ENCODE measurements around the gene ARMC10. TPM values are rescaled to one million over a fixed set of nuclear protein-coding genes. Genes with fewer than 3 reads are reported as not detected.
A peak's percentile ranks its signal among the peaks of the same experiment; 100 is the strongest.
"Not testable (repeated sequence)": the region's sequence is repeated elsewhere in the genome, so short reads cannot be mapped to it uniquely, and the experiment has no call there.

Gene ARMC10
- polyA plus RNA-seq, 3 donors from 2014 or later: 35.4 to 37.3 (median 35.8) TPM

DNA sequence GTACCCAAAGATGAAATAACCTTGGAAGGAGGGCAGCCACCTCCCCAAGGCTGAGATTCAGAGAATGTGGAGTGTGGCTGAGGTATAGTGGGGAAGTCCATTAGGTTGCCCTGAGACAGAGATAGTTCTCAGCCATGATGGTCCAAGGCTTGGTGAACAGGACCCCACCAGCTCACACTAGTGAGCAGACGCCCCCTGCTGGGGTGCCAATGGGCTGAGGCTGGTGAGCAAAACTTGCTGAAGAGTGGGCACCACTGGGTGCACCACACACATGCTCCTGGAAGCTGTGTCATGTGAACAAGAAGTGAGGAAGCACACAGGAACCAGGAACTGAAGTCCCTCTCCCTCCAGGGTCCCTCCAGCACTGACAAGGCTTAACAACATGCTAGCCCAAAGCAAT, 9.3 kb upstream of the ARMC10 start:
- Mint-ChIP-seq H3K4me1 (no peaks in the 10 kb centered on the region), H3K9me3 (no peaks in the 10 kb centered on the region), H3K27me3 (ENCODE audit: low read depth in 3 of 3) (peaks cover 0 to 3% (median 0%) of the 10 kb centered on the region in 3 donors), H3K36me3 (no peaks in the 10 kb centered on the region), H3K27ac (no peak overlapping the region), H3K4me3 (no peak overlapping the region)
- peak in 2 of 3 donors; percentile 9 to 14 for DNase-seq

DNA sequence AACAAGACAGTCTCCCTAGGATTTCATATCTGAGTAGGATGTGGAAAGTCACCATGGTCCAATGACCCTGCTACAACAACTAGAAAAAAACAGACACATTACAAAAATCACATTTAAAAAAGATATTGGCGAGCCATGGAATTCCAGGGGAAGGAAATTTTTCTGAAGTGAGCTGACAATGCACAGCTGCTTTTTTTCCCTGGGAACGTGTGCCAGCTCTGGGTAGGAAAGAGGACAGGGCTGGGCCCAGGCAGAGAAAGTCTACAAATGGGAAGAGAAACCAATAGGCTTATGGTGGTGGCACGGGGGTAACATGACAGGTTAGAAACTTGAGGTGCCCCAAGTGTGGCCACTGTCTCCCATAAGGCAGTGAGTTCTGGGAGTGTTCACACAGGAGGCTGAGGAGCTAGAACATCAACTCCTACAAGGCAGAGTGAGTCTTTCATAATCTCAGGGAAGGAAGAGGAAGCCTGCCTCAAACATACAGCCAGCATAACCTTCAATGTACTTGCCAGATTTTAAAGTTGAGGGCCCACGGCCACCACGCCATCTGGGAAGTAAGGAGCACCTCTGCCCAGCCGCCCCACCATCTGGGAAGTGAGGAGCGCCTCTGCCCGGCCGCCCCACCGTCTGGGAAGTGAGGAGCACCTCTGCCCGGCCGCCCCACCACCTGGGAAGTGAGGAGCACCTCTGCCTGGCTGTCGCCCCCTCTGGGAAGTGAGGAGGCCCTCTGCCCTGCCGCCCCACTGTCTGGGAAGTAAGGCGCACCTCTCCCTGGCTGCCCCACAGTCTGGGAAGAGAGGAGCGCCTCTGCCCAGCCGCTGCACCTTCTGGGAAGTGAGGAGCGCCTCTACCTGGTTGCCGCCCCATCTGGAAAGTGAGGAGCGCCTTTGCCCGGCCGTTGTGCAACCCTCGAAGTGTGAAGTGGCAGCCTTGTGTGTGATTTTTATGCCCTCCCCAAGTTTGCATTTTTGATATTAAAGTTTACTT, 6.2 kb upstream of the ARMC10 start:
- no peak for DNase-seq
- H3K36me3 Mint-ChIP-seq: no peaks in the 10 kb centered on the region
- H3K4me1 Mint-ChIP-seq: peaks cover 0 to under 1% of the 10 kb centered on the region in 2 donors
- no peak overlapping the region for H3K4me3 Mint-ChIP-seq
- H3K27ac Mint-ChIP-seq: no peak overlapping the region
- peaks cover 0 to 3% (median 0%) of the 10 kb centered on the region in 3 donors for H3K27me3 Mint-ChIP-seq (ENCODE audit: low read depth in 3 of 3)
- H3K9me3 Mint-ChIP-seq: no peaks in the 10 kb centered on the region

DNA sequence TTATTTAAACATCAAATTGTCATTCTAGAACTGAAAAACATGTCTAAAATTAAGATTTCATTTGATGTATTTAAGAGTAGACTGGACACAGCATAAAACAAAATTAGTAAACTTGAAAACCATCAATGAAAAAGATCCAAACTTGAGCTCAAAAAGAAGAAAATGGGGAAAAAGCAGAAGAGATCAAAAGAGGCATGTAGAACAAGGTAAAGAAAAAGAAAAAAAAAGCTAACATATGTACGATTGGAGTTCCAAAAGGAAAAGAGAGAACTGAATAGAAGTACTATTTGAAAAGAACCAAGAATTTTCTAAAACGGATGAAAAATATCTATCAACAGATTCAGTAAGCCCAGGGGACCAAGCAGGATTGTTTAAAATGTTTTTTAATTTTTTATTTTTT, 3.9 kb upstream of the ARMC10 start:
- H3K4me3 Mint-ChIP-seq: no peak overlapping the region
- H3K27me3 Mint-ChIP-seq (ENCODE audit: low read depth in 3 of 3): peaks cover 0 to 8% (median 0%) of the 10 kb centered on the region in 3 donors
- H3K36me3 Mint-ChIP-seq: no peaks in the 10 kb centered on the region
- no peak overlapping the region for H3K27ac Mint-ChIP-seq
- H3K4me1 Mint-ChIP-seq: peaks cover 16 to 17% of the 10 kb centered on the region in 2 donors
- no peak for DNase-seq
- H3K9me3 Mint-ChIP-seq: no peaks in the 10 kb centered on the region

DNA sequence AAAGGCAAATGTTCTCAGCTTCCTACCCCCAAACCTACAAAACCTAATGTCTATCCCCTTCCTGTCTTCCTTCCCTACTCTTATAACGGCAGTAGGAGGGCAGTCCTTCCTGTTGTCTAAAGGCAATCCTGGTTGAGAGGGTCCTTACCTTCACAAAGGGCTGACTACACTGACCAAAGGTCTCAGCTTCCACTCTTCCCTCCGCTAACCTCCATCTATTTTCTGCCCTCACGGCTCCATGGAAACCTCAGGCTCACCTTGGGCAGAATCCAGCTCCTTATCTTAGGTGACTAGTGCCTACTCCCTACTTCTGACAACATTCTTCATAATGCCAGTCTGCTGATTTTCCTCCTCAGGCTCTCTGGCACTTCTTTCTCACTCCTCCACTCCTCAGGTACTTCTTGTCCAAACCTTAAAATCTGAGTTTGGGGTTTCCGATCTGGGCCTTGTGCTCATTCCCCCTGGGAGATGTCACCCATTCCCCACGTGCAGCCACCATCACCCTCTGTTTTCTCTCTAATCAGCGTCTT, 886 bp upstream of the ARMC10 start:
- Mint-ChIP-seq H3K27me3 (ENCODE audit: low read depth in 3 of 3) (peaks cover 0 to 5% (median 0%) of the 10 kb centered on the region in 3 donors), H3K9me3 (no peaks in the 10 kb centered on the region), H3K36me3 (peaks cover 0 to 3% (median 0%) of the 10 kb centered on the region in 3 donors), H3K27ac (peak overlapping the region; percentile 73 to 96 (median 93)), H3K4me3 (peak overlapping the region; percentile 88 to 95 (median 91)), H3K4me1 (peaks cover 22 to 30% of the 10 kb centered on the region in 2 donors)
- DNase-seq: peak in 1 of 3 donors; percentile 2

DNA sequence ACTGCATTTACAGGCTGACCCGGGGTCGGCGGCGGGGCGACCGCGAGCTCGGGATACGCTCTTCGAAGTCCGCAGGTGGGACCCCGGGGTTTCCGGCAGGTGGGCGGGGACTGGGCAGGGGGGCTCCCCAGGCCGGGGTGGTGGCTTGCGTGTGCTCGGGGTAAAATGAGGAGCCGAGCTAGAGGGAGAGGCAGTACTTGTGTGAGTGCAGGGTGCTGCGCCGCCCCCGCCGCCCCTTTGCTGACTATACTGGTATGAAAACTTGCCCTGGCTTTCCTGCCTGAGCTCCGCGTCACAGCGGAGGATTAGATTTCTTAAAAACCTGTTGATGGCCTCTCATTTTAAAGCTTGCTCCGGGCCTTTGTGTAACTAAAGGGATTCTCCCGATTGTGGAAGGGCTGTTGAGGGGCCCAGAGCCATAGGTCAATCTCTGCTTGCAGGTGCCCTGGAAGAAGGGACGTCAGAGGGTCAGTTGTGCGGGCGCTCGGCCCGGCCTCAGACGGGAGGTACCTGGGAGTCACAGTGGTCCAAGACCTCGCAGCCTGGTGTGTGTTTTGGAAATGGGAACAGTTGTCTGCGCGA, 488 bp downstream of the ARMC10 start:
- Mint-ChIP-seq H3K4me1 (peaks cover 22 to 39% of the 10 kb centered on the region in 2 donors), H3K27me3 (ENCODE audit: low read depth in 3 of 3) (peaks cover 0 to 5% (median 0%) of the 10 kb centered on the region in 3 donors), H3K27ac (peak overlapping the region; percentile 88 to 96 (median 92)), H3K36me3 (peaks cover 0 to 3% (median 0%) of the 10 kb centered on the region in 3 donors), H3K4me3 (peak overlapping the region; percentile 94 to 98 (median 95)), H3K9me3 (no peaks in the 10 kb centered on the region)
- no peak for DNase-seq

DNA sequence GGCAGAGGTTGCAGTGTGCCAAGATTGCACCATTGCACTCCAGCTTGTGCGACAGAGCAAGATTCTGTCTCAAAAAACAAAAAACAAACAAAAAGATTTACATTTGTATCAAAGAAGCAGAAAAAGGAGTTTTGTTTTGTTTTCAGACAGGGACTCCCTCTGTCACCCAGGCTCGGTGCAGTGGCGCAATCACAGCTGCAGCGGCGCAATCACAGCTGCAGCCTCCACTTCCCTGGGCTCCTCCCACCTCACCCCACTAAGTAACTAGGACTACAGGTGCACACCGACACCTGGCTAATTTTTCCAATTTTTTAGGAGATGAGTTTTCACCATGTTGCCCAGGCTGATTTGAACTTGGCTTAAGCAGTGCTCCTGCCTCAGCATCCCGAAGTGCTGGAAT, 1.8 kb downstream of the ARMC10 start:
- DNase-seq: no peak
- Mint-ChIP-seq H3K27me3 (ENCODE audit: low read depth in 3 of 3) (peaks cover 0 to 5% (median 0%) of the 10 kb centered on the region in 3 donors), H3K4me1 (peaks cover 23 to 43% of the 10 kb centered on the region in 2 donors), H3K27ac (peak overlapping the region in 1 of 6 donors; percentile 12), H3K9me3 (no peaks in the 10 kb centered on the region), H3K4me3 (peak overlapping the region in 3 of 5 donors; percentile 27 to 95 (median 41)), H3K36me3 (peaks cover 0 to 3% (median 0%) of the 10 kb centered on the region in 3 donors)

DNA sequence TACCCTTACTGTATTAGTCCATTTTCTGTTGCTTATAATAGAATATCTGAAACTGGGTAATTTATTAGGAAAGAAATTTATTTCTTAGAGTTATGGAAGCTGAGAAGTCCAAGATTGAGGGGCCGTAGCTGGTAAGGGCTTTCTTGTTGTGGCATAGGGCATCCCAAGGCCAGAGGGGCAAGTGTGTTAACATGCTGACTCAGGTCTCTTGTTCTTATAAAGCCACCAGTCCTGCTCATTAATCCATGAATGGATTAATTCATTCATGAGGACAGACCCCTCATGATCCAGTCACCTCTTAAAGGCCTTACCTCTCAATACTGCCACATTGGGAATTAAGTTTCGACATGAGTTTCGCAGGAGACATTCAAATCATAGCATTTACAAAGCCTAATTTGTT, 2.4 kb downstream of the ARMC10 start:
- Mint-ChIP-seq H3K27ac (no peak overlapping the region), H3K4me3 (peak overlapping the region in 3 of 5 donors; percentile 21 to 41 (median 27)), H3K27me3 (ENCODE audit: low read depth in 3 of 3) (peaks cover 0 to 5% (median 0%) of the 10 kb centered on the region in 3 donors), H3K4me1 (peaks cover 26 to 48% of the 10 kb centered on the region in 2 donors), H3K9me3 (no peaks in the 10 kb centered on the region), H3K36me3 (peaks cover 0 to 3% (median 0%) of the 10 kb centered on the region in 3 donors)
- no peak for DNase-seq

DNA sequence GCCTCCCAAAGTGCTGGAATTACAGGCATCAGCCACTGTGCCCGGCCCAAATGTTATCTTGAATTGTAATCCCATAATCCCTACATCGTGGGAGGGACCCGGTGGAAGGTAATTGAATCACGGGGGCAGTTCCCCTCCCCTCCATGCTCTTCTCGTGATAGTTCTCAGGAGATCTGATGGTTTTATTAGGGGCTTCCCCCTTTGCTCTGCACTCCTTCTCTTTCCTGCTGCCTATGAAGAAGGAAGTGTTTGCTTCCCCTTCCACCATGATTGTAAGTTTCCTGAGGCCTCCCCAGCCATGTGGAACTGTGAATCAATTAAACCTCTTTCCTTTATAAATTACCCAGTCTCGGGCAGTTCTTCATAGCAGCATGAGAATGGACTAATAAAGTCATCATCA, 3.3 kb downstream of the ARMC10 start:
- peak overlapping the region in 1 of 5 donors; percentile 16 for H3K4me3 Mint-ChIP-seq
- not testable (repeated sequence) for H3K9me3 Mint-ChIP-seq; H3K27me3 Mint-ChIP-seq (ENCODE audit: low read depth in 3 of 3); DNase-seq; H3K36me3 Mint-ChIP-seq
- peaks cover 33 to 57% of the 10 kb centered on the region in 2 donors for H3K4me1 Mint-ChIP-seq
- H3K27ac Mint-ChIP-seq: peak overlapping the region in 2 of 6 donors; percentile 17 to 36

DNA sequence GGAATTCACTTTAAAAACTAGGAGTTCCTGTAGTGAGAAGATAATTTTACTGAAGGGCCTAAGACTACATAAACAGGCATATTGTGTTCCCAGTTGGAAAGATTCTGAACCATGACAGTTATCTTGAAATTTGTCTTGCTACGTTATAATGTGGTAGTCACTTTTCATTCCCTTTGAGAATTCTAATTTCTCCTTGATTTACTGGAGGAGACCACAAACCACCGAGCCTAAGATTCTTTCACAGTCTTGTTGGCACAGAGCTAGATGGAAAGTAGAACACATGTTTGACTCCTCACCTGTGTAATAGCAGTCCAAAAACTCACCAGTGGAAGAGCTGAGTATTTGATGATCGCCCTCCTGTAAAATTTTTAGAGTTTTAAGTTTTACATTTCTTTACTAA, 4.9 kb downstream of the ARMC10 start:
- peaks cover 23 to 55% of the 10 kb centered on the region in 2 donors for H3K4me1 Mint-ChIP-seq
- H3K27me3 Mint-ChIP-seq (ENCODE audit: low read depth in 3 of 3): peaks cover 0 to 5% (median 0%) of the 10 kb centered on the region in 3 donors
- no peaks in the 10 kb centered on the region for H3K9me3 Mint-ChIP-seq
- H3K36me3 Mint-ChIP-seq: peaks cover 0 to 11% (median 0%) of the 10 kb centered on the region in 3 donors
- H3K4me3 Mint-ChIP-seq: no peak overlapping the region
- peak overlapping the region in 1 of 6 donors; percentile 24 for H3K27ac Mint-ChIP-seq
- no peak for DNase-seq

DNA sequence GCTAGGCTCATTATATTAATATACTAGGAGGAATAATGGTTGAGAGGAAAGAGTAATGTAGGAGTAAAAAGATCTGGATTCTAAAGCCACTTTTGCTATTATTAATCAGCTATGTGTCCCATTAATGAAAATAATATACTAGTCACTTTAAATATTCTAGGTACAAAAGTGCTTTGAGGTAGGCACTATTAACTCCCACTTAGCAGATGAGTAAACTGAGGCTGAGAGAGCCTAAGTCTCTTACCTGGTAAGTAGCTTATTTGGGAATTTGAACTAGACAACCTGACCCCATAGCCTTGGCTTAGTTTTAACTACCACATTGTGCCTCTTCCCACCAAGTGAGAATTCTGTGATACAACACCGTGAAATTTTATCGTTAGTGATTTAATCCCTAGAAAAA, 6.0 kb downstream of the ARMC10 start:
- H3K4me1 Mint-ChIP-seq: peaks cover 17 to 48% of the 10 kb centered on the region in 2 donors
- H3K27me3 Mint-ChIP-seq (ENCODE audit: low read depth in 3 of 3): no peaks in the 10 kb centered on the region
- no peak overlapping the region for H3K27ac Mint-ChIP-seq
- DNase-seq: no peak
- H3K4me3 Mint-ChIP-seq: no peak overlapping the region
- peaks cover 0 to 11% (median 0%) of the 10 kb centered on the region in 3 donors for H3K36me3 Mint-ChIP-seq
- no peaks in the 10 kb centered on the region for H3K9me3 Mint-ChIP-seq

DNA sequence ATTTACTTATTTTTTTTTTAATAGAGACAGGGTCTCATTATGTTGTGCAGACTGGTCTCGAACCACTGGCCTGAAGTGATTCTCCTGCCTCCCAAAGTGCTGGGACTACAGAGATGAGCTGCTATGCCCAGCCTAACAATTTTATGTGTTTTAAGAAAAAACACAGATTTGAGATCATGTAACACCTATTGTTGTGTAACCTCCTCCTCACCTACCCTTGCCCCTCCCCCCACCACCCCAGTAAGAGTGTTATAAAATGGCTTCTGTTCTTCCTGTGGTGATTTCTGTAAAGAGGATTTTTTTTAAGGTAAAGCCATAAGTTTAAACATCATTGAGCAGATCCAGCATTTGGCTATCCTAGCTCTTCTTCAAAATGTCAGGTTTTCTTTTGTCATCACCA, 7.6 kb downstream of the ARMC10 start:
- DNase-seq: no peak
- H3K36me3 Mint-ChIP-seq: peaks cover 0 to 16% (median 0%) of the 10 kb centered on the region in 3 donors
- no peaks in the 10 kb centered on the region for H3K27me3 Mint-ChIP-seq (ENCODE audit: low read depth in 3 of 3)
- H3K9me3 Mint-ChIP-seq: no peaks in the 10 kb centered on the region
- no peak overlapping the region for H3K4me3 Mint-ChIP-seq
- H3K27ac Mint-ChIP-seq: peak overlapping the region in 3 of 6 donors; percentile 8 to 32 (median 19)
- peaks cover 11 to 34% of the 10 kb centered on the region in 2 donors for H3K4me1 Mint-ChIP-seq

DNA sequence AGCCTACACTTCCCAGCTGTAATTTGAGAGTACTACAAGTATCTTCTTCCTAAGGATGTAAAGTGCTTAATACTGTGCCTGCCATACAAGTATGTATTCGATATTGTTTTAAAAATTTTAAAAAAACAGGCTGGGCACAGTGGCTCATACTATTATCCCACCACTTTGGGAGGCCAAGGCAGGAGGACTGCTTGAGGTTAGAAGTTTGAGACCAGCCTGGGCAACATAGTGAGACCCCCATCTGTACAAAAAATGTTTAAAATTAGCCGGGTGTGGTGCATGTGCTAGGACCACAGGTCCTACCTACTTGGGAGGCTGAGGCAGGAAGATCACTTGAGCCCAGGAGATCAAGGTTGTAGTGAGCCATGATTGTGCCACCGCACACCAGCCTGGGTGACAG, 8.3 kb downstream of the ARMC10 start:
- Mint-ChIP-seq H3K27me3 (ENCODE audit: low read depth in 3 of 3) (no peaks in the 10 kb centered on the region), H3K4me1 (peaks cover 11 to 34% of the 10 kb centered on the region in 2 donors), H3K27ac (no peak overlapping the region), H3K4me3 (no peak overlapping the region), H3K36me3 (peaks cover 0 to 21% (median 0%) of the 10 kb centered on the region in 3 donors), H3K9me3 (no peaks in the 10 kb centered on the region)
- DNase-seq: no peak

DNA sequence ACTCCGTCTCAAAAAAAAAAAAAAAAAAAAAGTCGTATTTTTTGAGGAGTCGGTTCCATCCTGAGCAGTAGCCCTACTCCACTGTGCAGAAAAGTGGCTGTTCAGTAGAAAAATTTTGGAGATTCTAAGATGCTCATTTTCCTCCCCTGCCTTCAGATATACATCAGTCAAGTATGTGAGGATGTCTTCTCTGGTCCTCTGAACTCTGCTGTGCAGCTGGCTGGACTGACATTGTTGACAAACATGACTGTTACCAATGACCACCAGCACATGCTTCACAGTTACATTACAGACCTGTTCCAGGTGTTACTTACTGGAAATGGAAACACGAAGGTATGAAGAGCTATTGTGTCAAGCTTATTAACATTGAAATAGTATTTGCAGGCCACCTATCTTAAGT, 17.4 kb downstream of the ARMC10 start:
- not testable (repeated sequence) for H3K27me3 Mint-ChIP-seq (ENCODE audit: low read depth in 3 of 3); H3K4me1 Mint-ChIP-seq; H3K4me3 Mint-ChIP-seq; DNase-seq; H3K27ac Mint-ChIP-seq; H3K9me3 Mint-ChIP-seq
- H3K36me3 Mint-ChIP-seq: peaks cover 19 to 49% (median 29%) of the 10 kb centered on the region in 3 donors

Data from immature natural killer cell (primary cell).